GM15510 (cell line): ENCODE results near the gene ELP2.

Source experiments
- POLR2A ChIP-seq: IDR thresholded peaks from 3 replicates; pipeline ENCODE4 v1.6.1; 2011; ENCODE audit warnings: borderline replicate concordance; ENCODE audit not compliant: insufficient read length; ENCODE audit errors: extremely low read depth

Gene ELP2

DNA sequence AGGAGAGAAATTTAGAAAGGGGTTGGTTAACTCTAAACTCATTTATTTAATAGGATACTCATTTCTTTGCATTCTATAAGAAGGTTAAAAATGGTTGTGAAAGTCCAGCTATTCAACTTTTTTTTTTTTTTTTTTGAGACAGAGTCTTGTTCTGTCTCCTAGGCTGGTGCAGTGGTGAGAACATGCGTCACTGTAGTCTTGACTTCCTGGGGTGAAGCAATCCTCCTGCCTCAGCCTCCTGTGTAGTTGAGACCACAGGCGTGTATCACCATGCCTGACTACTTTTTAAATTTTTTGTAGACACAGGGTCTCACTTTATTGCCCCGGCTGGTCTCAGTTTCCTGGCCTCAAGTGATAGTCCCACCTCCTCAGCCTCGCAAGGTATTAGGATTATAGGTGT lies 11.9 kb downstream of the ELP2 start:
- no peak for TF ChIP-seq POLR2A

DNA sequence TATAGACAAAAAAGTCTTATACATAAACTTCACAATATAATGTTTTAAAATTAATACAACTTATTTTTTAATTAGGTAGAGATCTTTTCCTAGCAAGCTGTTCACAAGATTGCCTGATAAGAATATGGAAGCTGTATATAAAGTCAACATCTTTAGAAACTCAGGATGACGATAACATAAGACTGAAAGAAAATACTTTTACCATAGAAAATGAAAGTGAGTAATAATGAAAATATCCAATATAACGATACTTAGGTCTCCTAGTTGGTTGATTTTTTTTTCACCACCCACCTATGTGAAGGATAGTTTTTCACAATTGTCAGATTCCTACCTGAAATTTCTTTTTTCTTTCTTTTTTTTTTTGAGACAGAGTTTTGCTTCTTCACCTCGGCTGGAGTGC lies 13.1 kb downstream of the ELP2 start:
- TF ChIP-seq POLR2A: no peak

DNA sequence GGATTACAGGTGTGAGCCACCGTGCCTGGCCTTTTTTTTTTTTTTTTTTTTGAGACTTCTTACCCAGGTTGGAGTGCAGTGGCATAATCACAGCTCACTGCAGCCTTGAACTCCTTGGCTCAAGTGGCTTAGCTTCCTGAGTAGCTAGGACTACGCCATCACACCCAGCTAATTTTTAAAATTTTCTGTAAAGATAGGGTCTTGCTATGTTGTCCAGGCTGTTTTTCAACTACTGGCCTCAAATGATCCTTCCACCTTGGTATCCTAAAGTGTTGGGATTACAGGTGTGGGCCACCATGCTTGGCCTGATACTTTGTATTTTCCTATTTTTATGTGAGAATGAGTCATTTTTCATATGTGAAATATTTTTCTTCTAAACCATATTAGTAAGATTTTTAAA lies 13.7 kb downstream of the ELP2 start:
- no peak for TF ChIP-seq POLR2A

DNA sequence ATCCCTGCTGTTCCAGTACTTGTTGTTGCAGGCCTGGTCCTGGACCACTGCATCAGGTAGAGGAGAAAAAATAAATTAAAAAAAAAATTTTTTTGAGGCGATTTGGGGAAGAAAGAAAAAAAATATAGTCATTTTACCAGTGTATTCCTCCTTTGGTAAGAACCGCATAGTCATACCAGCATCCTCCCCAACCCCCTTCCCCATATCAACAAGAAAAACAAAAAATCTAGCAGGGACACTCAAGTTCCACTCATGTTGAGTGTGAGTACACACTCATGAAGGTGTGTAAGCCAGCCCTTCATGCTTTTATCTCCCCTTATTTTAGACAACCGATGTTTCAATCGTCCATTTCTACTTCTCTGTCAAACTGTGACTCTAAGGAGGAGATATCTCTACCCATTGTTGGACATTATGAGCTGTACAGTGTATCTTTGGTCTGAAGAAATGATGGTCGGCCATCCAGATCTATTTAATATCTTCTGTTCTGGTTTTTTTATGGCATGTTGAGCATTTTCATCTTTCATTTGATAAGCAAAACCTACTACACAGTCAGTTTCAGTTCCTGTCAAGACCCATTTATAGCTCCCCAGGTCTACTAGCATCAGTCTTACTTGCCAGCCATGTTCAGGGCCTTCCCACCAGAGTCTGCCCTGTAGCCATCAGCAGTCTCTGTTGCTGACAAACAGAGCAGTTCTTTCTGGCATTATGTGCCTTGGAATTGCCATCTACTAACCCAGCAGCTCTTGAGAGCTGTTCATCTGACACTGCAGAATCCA lies 20.0 kb downstream of the ELP2 start:
- no peak for TF ChIP-seq POLR2A

DNA sequence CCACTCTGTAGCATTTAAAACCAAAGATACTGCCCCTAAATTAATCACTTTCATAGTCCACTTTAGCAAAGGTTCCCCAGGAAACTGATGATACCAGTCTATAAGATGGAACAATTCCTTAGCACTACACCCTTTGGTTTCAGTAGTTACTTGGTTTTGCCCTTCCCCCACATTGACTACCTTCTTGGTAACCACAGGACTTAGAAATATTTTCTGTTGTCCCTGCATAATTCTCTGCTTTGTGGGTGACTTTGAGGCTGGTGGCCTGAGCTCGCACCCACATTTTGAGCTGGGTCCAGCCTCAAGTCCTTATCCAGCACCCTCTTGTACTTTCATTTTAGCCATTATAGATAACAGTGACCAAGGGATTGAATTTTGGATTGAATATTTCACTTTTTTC lies 23.1 kb downstream of the ELP2 start:
- TF ChIP-seq POLR2A: no peak

DNA sequence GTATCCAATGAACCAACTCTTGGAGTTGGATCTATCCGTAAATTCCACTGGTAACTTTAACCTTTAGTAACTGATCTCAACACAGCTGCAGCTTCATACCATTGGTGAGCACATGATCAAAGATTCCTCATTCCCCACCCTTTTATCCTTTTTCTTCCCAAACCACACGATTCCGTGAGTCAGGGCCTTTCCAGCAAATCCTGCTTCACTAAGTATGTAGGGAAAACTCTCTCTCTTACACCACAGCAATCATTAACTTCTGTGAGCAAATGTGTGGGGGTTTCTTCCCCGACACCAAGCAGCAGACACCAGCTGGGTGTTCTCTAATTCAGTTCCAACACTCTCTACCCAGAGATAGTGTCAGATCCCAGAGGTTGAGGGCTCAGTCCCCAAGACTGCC lies 23.5 kb downstream of the ELP2 start:
- no peak for TF ChIP-seq POLR2A

DNA sequence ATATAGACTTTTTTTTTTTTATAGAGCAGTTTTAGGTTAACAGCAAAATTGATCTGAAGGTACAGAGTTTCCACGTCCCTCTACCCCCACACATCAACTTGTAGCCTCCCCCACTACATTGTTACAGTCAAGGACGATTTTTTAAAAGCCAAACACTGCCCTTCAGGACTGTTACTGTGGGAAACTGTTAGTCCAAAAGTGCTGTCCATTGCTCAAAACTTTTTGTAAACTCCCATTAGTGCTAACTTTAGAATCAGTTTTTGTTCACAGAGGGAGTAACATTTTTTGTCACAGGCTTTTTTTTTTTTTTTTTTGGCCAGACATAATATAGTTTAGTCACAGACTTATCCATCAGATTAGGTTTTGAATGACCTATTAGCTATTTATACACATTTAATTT lies 24.1 kb downstream of the ELP2 start:
- no peak for TF ChIP-seq POLR2A

DNA sequence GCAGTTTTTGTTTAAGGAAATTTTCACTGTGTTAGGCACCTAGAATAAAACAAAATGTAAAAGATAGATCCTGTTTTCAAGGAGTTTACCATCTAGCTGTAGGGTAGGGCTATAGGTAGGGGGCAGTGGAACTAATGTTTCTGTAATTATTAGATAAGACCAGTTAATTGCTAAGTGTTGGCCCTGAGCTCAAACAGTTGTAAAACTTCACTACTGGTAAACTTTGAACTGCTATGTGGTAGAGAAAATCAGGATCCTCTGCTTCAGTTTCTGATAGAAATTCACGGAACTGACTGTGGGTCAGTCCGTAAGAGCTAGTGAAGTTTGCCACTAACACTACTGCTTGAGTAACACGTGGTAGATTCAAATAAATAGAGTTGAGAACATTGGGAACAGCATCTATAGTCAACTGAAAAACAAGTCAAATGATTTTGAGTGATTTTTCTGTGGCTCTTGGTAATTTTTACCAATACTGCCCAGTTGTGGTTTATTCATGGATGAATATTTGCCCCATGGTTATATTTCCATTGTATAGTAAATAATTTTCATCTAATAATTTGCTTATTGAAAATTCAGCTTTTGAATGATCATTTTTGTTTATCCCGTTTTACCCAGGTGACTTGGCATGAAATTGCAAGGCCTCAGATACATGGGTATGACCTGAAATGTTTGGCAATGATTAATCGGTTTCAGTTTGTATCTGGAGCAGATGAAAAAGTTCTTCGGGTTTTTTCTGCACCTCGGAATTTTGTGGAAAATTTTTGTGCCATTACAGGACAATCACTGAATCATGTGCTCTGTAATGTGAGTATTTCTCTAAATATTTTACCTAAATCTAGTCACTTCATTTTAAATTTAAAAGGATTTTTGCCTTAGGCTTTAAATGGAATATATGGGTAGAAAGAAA lies 26.4 kb downstream of the ELP2 start:
- no peak for TF ChIP-seq POLR2A

DNA sequence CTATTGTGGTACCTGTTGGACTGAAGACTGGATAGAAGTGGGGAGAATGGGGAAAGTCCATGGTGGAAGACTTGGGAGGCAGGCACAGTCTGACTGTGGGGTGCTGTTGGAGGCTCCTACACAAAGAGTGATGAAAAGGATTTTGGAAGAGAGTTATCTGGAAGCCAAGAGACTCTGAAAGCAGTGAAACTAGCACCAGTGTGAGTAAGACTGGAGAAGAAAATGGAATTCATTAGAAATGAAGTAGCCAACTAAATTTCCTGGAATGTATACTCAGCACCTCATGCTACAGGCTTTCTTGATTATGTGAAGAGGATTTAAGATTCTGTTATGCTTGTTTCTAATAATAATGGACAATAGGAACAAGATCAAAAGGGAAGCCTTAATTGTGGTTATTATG lies 27.7 kb downstream of the ELP2 start:
- no peak for TF ChIP-seq POLR2A

DNA sequence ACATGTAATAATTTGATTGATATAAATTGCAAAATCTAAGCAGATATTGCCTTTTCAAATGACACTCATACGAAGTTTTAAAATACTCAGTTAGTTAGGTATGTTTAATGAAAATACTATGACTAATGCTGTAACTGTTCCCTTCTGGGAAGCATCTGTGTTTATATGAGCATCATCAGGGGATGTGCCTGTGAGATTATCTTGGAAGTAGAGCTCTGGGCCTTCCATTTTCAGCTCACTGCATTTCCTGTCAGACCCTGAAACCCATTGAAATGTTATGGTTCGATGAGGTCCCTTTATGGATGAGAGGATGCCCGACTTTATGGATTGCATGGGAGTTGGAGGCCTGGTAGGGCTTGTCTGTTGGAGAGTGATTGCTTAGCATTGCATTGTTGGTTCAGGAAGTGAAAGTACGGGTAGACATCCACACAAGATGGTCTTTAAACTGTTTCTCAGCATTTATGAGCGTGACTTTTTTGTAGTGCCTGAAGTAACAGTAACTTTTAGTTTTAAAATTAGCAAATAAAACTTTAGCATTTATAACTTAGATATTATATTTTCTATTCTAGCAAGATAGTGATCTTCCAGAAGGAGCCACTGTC lies 28.7 kb downstream of the ELP2 start:
- no peak for TF ChIP-seq POLR2A

DNA sequence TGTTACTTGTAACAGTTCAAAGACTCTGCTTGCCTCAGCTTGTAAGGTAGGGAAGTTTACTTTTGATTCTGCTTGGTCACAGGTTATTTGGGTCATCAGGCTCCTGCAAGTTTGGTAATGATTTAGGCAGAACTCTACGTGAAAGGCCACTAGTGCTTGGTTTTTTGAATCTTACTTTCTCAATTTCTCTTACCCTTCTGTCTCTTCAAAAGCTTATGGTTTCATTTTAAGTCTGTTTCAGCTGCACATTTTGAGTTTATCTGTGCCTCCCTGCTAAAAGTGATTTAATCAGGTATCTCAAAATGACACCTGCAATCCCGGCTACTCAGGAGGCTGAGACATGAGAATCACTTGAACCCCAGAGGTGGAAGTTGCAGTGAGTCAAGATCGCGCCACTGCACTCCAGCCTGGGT lies 31.3 kb downstream of the ELP2 start:
- no peak for TF ChIP-seq POLR2A

DNA sequence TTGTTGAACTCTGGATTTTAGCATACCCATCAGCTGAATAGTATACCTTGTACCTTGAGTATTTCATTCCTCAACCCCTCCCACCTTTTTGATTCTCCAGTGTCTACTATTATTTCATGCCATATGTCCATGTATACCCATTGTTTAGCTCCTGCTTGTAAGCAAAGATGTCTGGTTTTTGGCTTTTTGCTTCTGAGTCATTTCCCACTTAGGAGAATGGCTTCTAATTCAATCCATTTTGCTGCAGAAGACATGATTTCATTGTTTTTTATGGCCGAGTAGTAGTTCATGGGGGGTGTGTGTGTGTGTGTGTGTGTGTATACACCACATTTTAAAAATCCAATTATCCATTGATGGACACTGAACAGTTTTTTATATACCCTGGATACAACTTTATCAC lies 33.3 kb downstream of the ELP2 start:
- no peak for TF ChIP-seq POLR2A

DNA sequence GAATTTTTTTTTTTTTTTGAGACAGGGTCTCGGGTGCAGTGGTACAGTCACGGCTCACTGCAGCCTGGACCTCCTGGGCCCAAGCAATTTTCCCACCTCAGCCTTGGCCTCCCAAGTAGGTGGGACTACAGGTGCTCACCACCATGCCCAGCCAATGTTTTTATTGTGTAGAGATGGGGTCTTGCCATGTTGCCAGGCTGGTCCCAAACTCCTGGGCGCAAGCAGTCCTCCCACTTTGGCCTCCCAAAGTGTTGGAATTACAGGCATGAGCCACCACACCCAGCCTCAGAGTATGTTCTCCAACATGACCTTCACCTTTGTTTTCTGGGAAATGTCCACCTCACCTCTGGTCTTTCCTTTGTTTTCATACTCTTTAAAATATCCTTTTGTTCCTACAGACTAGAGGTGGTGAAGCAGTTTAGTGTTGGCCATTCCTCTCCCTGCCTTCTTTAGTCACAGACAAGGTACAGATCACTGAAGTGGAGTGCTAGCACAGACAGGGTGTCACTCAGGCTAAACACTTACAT lies 38.1 kb downstream of the ELP2 start:
- TF ChIP-seq POLR2A: no peak

DNA sequence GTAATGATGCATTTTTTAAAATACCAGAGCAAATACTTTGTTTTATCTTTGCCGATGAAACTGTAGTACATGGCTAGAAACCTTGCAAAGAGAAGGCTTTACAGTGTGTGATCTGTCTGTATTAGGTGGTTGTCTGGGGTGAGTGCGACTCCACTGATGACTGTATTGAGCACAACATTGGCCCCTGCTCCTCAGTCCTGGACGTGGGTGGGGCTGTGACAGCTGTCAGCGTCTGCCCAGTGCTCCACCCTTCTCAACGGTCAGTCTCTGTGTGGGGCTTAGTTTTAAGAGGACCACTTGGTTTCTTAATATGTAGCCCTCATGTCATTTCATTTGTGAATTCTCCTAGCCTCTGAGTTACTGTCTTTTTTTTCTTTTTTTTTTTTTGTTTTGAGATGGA lies 40.2 kb downstream of the ELP2 start:
- TF ChIP-seq POLR2A: no peak

DNA sequence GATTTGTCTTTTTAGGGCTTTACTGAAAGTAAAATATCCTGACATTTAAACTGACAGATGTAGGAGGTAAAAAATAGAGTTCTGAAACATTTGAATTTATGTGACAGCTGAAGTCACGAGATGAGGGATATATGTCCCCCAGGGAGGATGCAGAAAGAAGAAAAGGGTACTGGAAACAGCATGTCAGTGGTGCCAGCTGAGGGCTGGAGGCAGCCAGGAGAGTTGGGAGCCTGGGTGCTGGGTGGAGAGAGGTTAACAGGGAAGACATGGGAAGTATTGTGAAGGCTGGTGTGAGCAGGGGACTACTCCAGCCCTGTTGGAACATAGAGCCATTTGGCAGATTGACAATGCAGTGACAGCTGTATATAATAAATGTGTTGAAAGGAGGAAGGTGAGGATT lies 45.8 kb downstream of the ELP2 start:
- no peak for TF ChIP-seq POLR2A
